A673 (cell line): ENCODE results near the gene CDH4.

ENCODE experiments used
- EZH2 ChIP-seq: fragments of 200-600 bp; sonication (generic); IDR thresholded peaks from 2 replicates; pipeline ENCODE4 v1.6.1; 2017; ENCODE audit warnings: borderline replicate concordance, low read depth, mild to moderate bottlenecking, mixed read lengths, antibody characterized with exemption, low read length; ENCODE audit not compliant: poor library complexity, severe bottlenecking
- TF ChIP-seq, protein P1 (sequence below): fragments of 300-800, 200-600 bp; sonication (generic); conservative IDR thresholded peaks from 2 replicates; pipeline ENCODE4 v1.5.1; 2017; ENCODE audit warnings: low read depth, mild to moderate bottlenecking, antibody characterized with exemption, low read length, moderate library complexity, mixed read lengths

- TF ChIP-seq, protein P1, sequence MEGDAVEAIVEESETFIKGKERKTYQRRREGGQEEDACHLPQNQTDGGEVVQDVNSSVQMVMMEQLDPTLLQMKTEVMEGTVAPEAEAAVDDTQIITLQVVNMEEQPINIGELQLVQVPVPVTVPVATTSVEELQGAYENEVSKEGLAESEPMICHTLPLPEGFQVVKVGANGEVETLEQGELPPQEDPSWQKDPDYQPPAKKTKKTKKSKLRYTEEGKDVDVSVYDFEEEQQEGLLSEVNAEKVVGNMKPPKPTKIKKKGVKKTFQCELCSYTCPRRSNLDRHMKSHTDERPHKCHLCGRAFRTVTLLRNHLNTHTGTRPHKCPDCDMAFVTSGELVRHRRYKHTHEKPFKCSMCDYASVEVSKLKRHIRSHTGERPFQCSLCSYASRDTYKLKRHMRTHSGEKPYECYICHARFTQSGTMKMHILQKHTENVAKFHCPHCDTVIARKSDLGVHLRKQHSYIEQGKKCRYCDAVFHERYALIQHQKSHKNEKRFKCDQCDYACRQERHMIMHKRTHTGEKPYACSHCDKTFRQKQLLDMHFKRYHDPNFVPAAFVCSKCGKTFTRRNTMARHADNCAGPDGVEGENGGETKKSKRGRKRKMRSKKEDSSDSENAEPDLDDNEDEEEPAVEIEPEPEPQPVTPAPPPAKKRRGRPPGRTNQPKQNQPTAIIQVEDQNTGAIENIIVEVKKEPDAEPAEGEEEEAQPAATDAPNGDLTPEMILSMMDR, result no peak
- TF ChIP-seq EZH2, result no peak
Observed at GRCh38 chr20:61439251-61439650, 187.2 kb downstream of the CDH4 start.
